Panc1 (cell line): ENCODE results near the gene ESR2. TPM values are rescaled to one million over a fixed set of nuclear protein-coding genes. Genes with fewer than 3 reads are reported as not detected.

Source experiments
- ATAC-seq: fragments of 200-7000 bp; cut with Tn5 transposase; 2 replicates; pipeline ENCODE4 v1.9.1; 2020; ENCODE audit warnings: mild to moderate bottlenecking, moderate library complexity
- BruUV-seq: library from RNA; stranded (reverse); fragments of 400-500 nt; replicated peaks from 2 replicates; lab custom pipeline; 2021; lab: Mats Ljungman, UMichigan
- CTCF ChIA-PET: fragments of 300-600 bp; sonication (Branson Sonifier 250); formaldehyde crosslinking; loops from one replicate; lab custom pipeline; 2022; ENCODE audit warnings: antibody characterized with exemption; lab: Charles Lee
- POLR2A ChIA-PET: fragments of 300-600 bp; sonication (Branson Sonifier 250); formaldehyde crosslinking; loops from one replicate; lab custom pipeline; 2022; ENCODE audit warnings: antibody characterized with exemption; lab: Charles Lee
- DNase-seq: peaks from one replicate; pipeline ENCODE4 v3.0.0-alpha.2; 2010; ENCODE audit warnings: low read depth, low spot score
- H3K27ac ChIP-seq: 2 replicates; pipeline ENCODE4 v1.5.1; 2011; ENCODE audit warnings: mild to moderate bottlenecking, low read length, inconsistent platforms
- H3K27me3 ChIP-seq: fragments of 200-500 bp; sonication (Bioruptor generic); 2 replicates; pipeline ENCODE4 v1.6.0; 2014; ENCODE audit warnings: low read length, inconsistent platforms; ENCODE audit not compliant: control insufficient read depth, insufficient read depth
- H3K36me3 ChIP-seq: fragments of 200-500 bp; sonication (Bioruptor generic); 2 replicates; pipeline ENCODE4 v1.5.1; 2014; ENCODE audit warnings: inconsistent platforms, mild to moderate bottlenecking, low read length, moderate library complexity; ENCODE audit not compliant: control insufficient read depth, insufficient read depth
- H3K4me1 ChIP-seq: 2 replicates; pipeline ENCODE4 v1.5.1; 2011; ENCODE audit warnings: inconsistent platforms, mild to moderate bottlenecking, low read length, moderate library complexity; ENCODE audit not compliant: control insufficient read depth, insufficient read depth
- H3K4me3 ChIP-seq, 2 experiments: 2 replicates each; pipeline ENCODE4 v1.5.1; 2011 to 2012; ENCODE audit warnings: low read depth in 2 of 2, low read length in 2 of 2, mild to moderate bottlenecking in 2 of 2, inconsistent platforms in 1 of 2, moderate library complexity in 1 of 2
- H3K9me3 ChIP-seq: fragments of 200-500 bp; sonication (Bioruptor generic); 2 replicates; pipeline ENCODE4 v1.5.1; 2014; ENCODE audit warnings: low read depth, mild to moderate bottlenecking, inconsistent platforms, low read length, moderate library complexity; ENCODE audit not compliant: control insufficient read depth, insufficient read depth
- CTCF ChIP-seq: fragments of 450-650 bp; IDR thresholded peaks from 2 replicates; pipeline ENCODE4 v1.5.1; 2017; ENCODE audit warnings: mild to moderate bottlenecking
- POLR2AphosphoS5 ChIP-seq: IDR thresholded peaks from 2 replicates; pipeline ENCODE4 v1.6.1; 2012; ENCODE audit warnings: mild to moderate bottlenecking, low read depth, low read length, moderate library complexity
- SIN3A ChIP-seq: IDR thresholded peaks from 2 replicates; pipeline ENCODE4 v1.6.1; 2012; ENCODE audit warnings: low read depth, mild to moderate bottlenecking, low read length, moderate library complexity, borderline replicate concordance; ENCODE audit not compliant: insufficient read depth
- TCF7L2 ChIP-seq: IDR thresholded peaks from 2 replicates; pipeline ENCODE4 v1.6.1; 2011; ENCODE audit warnings: mild to moderate bottlenecking, low read depth, low read length, inconsistent platforms
- in situ Hi-C: cut with HindIII; loops from 2 replicates; pipeline ENCODE4 v1.10.0; 2016; ENCODE audit warnings: low sequenced_read_pairs, low pct_unique_long_range_greater_than_20kb
- intact Hi-C: fragments of 100-400 bp; cut with micrococcal nuclease; formaldehyde crosslinking; loops from one replicate; pipeline ENCODE4 v1.10.0; 2022; ENCODE audit not compliant: unreplicated experiment
- total RNA-seq: library from RNA; stranded (reverse); gene quantifications from one replicate; pipeline ENCODE4 v1.2.1, GENCODE V29; 2021; ENCODE audit not compliant: unreplicated experiment
- TF ChIP-seq, protein P1 (sequence below), 2 experiments: IDR thresholded peaks; 2 replicates each; pipeline ENCODE4 v1.6.1; 2011 to 2012; ENCODE audit warnings: low read depth in 2 of 2, control low read depth in 1 of 2, low read length in 1 of 2, mild to moderate bottlenecking in 1 of 2, moderate library complexity in 1 of 2; ENCODE audit not compliant: insufficient read depth in 1 of 2

ESR2 gene
- total RNA-seq, 1 experiment from 2014 or later, result not detected

DNA sequence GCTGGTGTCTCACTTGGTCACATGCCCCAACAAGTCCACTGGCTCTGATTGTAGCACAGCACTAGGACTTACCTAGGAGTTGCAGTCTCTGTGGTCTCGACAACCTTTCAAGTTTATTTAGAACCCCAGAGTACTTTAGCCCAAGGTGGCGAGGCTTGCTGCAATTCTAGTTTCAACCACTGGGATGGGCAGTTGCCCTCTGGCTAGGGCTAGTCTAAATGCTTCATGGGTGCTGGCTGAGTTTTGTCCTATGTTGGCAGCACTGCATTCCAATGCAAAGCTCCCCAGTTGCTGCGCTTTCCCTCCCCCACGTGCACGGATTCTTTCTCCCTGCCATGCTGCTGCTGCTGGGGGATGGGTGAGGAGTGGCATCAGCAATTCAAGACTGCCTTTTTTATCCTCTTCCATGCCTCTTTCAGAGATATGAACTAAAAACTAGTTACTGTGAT lies 233.5 kb downstream of the ESR2 start:
- ATAC-seq (peak; percentile 30; the same call in 1 of the 2 replicates), DNase-seq (peak; percentile 20)
- no peaks in the 10 kb centered on the region for H3K27me3 ChIP-seq
- CTCF ChIA-PET, result interaction anchor here (0.9 kb wide), 1 partner anchor 243 kb away, joined by 3 read pairs; no protein-coding TSS in a partner anchor
- intact Hi-C loops, result no loop called here
- POLR2A ChIA-PET, result no interaction called here
- TF ChIP-seq CTCF (peak; percentile 54), POLR2AphosphoS5 (no peak)
- H3K36me3 ChIP-seq, result no peaks in the 10 kb centered on the region
- in situ Hi-C loops, result no loop called here
- no peak overlapping the region for H3K27ac ChIP-seq
- H3K9me3 ChIP-seq, result no peaks in the 10 kb centered on the region
- H3K4me3 ChIP-seq, result no peak overlapping the region
- no peaks in the 10 kb centered on the region for H3K4me1 ChIP-seq
- BruUV-seq, result no TSS peak

GRCh38 chr14:64060199-64060545 lies 234.0 kb downstream of the ESR2 start:
- ChIA-PET CTCF (interaction anchor here (0.9 kb wide), 1 partner anchor 244 kb away, joined by 3 read pairs; no protein-coding TSS in a partner anchor), POLR2A (interaction anchor here (0.5 kb wide), 1 partner anchor 377 kb away, joined by 5 read pairs; no protein-coding TSS in a partner anchor)
- Histone ChIP-seq H3K4me3 (no peak overlapping the region), H3K27ac (no peak overlapping the region), H3K36me3 (no peaks in the 10 kb centered on the region), H3K27me3 (no peaks in the 10 kb centered on the region), H3K9me3 (no peaks in the 10 kb centered on the region), H3K4me1 (no peaks in the 10 kb centered on the region)
- in situ Hi-C loops (no loop called here), intact Hi-C loops (no loop called here)
- no TSS peak for BruUV-seq
- TF ChIP-seq, protein P1, sequence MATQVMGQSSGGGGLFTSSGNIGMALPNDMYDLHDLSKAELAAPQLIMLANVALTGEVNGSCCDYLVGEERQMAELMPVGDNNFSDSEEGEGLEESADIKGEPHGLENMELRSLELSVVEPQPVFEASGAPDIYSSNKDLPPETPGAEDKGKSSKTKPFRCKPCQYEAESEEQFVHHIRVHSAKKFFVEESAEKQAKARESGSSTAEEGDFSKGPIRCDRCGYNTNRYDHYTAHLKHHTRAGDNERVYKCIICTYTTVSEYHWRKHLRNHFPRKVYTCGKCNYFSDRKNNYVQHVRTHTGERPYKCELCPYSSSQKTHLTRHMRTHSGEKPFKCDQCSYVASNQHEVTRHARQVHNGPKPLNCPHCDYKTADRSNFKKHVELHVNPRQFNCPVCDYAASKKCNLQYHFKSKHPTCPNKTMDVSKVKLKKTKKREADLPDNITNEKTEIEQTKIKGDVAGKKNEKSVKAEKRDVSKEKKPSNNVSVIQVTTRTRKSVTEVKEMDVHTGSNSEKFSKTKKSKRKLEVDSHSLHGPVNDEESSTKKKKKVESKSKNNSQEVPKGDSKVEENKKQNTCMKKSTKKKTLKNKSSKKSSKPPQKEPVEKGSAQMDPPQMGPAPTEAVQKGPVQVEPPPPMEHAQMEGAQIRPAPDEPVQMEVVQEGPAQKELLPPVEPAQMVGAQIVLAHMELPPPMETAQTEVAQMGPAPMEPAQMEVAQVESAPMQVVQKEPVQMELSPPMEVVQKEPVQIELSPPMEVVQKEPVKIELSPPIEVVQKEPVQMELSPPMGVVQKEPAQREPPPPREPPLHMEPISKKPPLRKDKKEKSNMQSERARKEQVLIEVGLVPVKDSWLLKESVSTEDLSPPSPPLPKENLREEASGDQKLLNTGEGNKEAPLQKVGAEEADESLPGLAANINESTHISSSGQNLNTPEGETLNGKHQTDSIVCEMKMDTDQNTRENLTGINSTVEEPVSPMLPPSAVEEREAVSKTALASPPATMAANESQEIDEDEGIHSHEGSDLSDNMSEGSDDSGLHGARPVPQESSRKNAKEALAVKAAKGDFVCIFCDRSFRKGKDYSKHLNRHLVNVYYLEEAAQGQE (IDR thresholded peaks at IDR 0.05; ENCODE audit: insufficient read depth in 1 of 2, low read depth in 2 of 2, low read length in 1 of 2), result no peak
- no peak for TF ChIP-seq SIN3A
- no peak for DNase-seq
- ATAC-seq, result no peak

- TF ChIP-seq POLR2AphosphoS5 (no peak), SIN3A (no peak), CTCF (no peak), TCF7L2 (no peak)
- TF ChIP-seq, protein P1 (IDR thresholded peaks at IDR 0.05; ENCODE audit: insufficient read depth in 1 of 2, low read depth in 2 of 2, low read length in 1 of 2), result no peak
- in situ Hi-C loops (no loop called here), intact Hi-C loops (no loop called here)
- ChIA-PET CTCF (no interaction called here), POLR2A (interaction anchor here (0.5 kb wide), 1 partner anchor 378 kb away, joined by 5 read pairs; no protein-coding TSS in a partner anchor)
- no peaks in the 10 kb centered on the region for H3K27me3 ChIP-seq
- BruUV-seq, result no TSS peak
- no peak overlapping the region for H3K27ac ChIP-seq
- no peaks in the 10 kb centered on the region for H3K36me3 ChIP-seq
- H3K4me1 ChIP-seq, result no peaks in the 10 kb centered on the region
- no peak overlapping the region for H3K4me3 ChIP-seq
- ATAC-seq (no peak), DNase-seq (no peak)
- H3K9me3 ChIP-seq, result no peaks in the 10 kb centered on the region
Observed at GRCh38 chr14:64059454-64060198, 234.5 kb downstream of the ESR2 start.
